Lower leg skin (tissue), 3 donors: Measurements from ENCODE around the gene DMAC1.

ENCODE experiments used
- POLR2A ChIP-seq, 2 donors: fragments of 450-650 bp; IDR thresholded peaks; one replicate each; pipeline ENCODE4 v1.6.1; 2016 to 2017; ENCODE audit warnings: antibody characterized with exemption in 2 of 2, mild to moderate bottlenecking in 1 of 2, moderate library complexity in 1 of 2
- TF ChIP-seq, protein P1 (sequence below), 3 donors: fragments of 450-650 bp; IDR thresholded peaks; one replicate each; pipeline ENCODE4 v1.5.1; 2016; ENCODE audit warnings: antibody characterized with exemption in 3 of 3, mild to moderate bottlenecking in 3 of 3, moderate library complexity in 2 of 3

DNA sequence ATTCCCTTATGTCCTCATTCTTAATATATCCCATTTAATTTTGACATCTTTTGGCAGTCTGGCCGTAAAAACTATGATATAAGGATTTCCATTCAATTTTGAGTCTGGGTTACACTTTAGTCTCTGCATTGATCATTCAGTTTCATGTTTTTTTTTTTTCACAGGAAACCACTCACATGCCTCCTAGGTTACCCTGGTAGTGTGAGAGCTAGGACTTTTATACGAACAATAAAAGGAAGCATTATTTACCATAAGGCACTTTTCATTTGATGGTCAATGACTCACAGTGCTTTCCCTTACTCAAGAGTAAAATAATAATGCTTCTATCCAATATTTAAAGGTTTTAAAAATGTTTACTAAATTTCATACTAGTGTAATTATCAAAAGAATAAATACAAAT, 16.4 kb upstream of the DMAC1 start:
- TF ChIP-seq, protein P1, sequence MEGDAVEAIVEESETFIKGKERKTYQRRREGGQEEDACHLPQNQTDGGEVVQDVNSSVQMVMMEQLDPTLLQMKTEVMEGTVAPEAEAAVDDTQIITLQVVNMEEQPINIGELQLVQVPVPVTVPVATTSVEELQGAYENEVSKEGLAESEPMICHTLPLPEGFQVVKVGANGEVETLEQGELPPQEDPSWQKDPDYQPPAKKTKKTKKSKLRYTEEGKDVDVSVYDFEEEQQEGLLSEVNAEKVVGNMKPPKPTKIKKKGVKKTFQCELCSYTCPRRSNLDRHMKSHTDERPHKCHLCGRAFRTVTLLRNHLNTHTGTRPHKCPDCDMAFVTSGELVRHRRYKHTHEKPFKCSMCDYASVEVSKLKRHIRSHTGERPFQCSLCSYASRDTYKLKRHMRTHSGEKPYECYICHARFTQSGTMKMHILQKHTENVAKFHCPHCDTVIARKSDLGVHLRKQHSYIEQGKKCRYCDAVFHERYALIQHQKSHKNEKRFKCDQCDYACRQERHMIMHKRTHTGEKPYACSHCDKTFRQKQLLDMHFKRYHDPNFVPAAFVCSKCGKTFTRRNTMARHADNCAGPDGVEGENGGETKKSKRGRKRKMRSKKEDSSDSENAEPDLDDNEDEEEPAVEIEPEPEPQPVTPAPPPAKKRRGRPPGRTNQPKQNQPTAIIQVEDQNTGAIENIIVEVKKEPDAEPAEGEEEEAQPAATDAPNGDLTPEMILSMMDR (IDR thresholded peaks at IDR 0.05): no peak
- no peak for TF ChIP-seq POLR2A (IDR thresholded peaks at IDR 0.05)
